GM19395 (cell line): Measurements from ENCODE around the gene SDK1.
"Not testable (repeated sequence)": the region's sequence is repeated elsewhere in the genome, so short reads cannot be mapped to it uniquely, and the experiment has no call there.

Source experiments
- ATAC-seq: cut with Tn5 transposase; IDR thresholded peaks from one replicate; pipeline ENCODE4 v1.9.1; 2021; ENCODE audit warnings: mild to moderate bottlenecking, moderate library complexity; ENCODE audit not compliant: unreplicated experiment

Gene SDK1

DNA sequence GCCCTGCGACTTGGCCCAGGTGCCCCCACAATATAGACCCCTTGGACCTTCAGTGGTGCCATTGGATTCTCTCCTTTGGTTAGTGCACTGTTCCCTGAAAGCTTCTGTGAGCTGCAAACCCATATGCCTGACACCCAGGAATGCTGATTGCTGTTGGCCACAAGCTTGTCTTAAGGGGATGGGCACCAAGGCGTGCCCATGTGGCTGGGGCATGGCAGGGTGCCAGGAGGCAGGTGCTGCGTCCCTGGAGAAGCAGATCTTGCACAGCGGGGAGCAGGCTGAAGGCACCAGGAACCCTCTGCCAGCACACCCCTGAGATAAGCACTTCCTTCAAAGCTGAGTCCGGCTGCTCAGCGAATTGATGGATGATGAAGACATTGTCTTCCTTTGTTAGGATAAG, 411.8 kb downstream of the SDK1 start:
- no peak for ATAC-seq

- ATAC-seq: no peak
Measured at GRCh38 chr7:3721422-3721821, 420.4 kb downstream of the SDK1 start.

GRCh38 chr7:3722396-3722922, 421.4 kb downstream of the SDK1 start:
- ATAC-seq: no peak

- ATAC-seq: no peak
Measured at GRCh38 chr7:3725155-3726059, 424.4 kb downstream of the SDK1 start.

- ATAC-seq: no peak
Measured at GRCh38 chr7:3730276-3730675, 429.2 kb downstream of the SDK1 start.

DNA sequence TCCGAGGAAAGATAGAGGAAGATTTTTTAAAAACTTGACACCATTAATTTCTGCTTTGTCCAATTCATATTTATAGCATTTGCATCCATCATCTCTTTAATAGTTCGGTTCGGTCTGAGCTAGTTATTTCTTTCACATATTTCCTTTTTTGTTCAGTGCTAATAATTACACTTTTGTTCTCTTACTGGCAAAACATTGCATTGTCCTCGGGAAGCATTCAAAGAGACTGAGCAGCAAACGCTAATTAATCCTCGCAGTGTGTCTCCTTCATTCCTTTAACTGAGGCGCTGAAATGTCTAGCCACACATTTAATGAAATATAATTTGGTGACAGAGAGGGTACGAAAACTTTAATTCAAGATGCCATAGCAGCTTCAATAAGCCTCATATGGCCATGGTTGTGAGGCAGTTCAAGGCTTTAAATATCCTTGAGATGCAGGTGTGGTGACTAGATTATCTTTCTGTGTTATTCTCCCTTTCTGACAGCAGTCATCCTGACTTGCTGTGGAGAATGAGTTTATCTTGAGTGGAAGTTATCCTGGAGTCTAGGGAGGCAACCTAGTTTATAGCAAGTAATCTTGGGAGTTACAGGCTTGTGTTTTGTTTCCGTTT, 431.4 kb downstream of the SDK1 start:
- ATAC-seq: no peak

GRCh38 chr7:3733541-3734140, 432.6 kb downstream of the SDK1 start:
- no peak for ATAC-seq

DNA sequence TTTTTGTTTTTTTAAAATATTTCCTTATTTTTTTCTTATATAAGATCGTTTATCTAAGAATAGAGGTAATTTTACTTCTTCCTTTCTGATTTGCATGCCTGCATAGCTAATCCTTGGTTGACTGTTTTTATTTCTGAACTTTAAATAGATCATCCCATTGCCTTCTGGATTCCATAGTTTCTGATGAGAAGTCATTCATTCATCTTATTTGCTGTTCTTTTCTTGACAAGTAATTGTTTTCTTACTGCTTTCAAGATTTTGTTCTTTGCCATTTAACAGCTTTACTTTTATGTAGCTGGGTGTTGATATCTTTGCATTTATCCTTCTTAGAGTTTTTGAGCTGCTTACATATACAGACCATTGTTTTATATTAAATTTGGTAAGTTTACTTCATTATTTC, 437.9 kb downstream of the SDK1 start:
- no peak for ATAC-seq

DNA sequence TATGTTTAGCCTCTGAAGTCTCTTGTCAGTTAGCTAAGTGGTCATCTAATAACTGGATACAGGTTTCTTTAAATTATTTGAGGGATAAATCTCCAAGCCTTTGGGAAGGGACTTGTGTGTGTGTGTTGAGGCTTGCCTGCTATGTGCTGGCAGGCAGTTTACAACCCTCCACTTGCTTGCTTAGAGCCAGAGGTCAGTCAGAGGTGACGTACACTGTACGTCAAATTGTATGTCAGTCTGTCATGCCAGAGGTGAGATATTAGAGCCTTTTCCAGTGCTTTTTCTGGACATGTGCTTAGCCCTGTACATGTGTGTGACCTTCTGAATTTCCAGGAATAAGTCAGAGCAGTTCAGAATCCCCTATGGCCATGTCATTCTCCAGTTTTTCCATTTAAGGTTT, 438.9 kb downstream of the SDK1 start:
- ATAC-seq: no peak

GRCh38 chr7:3747467-3747866, 446.4 kb downstream of the SDK1 start:
- no peak for ATAC-seq

GRCh38 chr7:3748389-3748788, 447.3 kb downstream of the SDK1 start:
- no peak for ATAC-seq

GRCh38 chr7:3753868-3754267, 452.8 kb downstream of the SDK1 start:
- no peak for ATAC-seq

GRCh38 chr7:3754493-3755341, 453.7 kb downstream of the SDK1 start:
- no peak for ATAC-seq

- ATAC-seq: not testable (repeated sequence)
Measured at GRCh38 chr7:3755778-3756453, 454.9 kb downstream of the SDK1 start.

- ATAC-seq: no peak
Measured at GRCh38 chr7:3757059-3757458, 456.0 kb downstream of the SDK1 start.

DNA sequence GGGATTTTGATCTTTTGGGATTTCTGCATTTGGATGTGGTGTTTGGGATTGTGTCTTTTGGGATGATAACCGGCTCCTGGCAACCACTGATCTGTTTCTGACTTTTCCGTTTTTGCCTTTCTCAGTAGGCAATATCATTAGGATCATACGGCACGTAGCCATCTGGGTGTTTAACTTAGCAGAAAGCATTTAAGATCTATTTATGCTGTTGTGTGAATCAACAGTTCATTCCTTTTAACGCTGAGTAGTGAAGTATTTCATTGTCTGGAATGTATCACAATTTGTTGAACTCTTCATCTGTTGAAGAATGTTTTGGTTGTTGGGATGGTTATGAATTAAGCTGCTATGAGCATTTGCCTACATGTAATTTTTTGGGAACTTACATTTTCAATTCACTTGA, 459.6 kb downstream of the SDK1 start:
- no peak for ATAC-seq

- ATAC-seq: no peak
Measured at GRCh38 chr7:3762146-3762831, 461.2 kb downstream of the SDK1 start.

DNA sequence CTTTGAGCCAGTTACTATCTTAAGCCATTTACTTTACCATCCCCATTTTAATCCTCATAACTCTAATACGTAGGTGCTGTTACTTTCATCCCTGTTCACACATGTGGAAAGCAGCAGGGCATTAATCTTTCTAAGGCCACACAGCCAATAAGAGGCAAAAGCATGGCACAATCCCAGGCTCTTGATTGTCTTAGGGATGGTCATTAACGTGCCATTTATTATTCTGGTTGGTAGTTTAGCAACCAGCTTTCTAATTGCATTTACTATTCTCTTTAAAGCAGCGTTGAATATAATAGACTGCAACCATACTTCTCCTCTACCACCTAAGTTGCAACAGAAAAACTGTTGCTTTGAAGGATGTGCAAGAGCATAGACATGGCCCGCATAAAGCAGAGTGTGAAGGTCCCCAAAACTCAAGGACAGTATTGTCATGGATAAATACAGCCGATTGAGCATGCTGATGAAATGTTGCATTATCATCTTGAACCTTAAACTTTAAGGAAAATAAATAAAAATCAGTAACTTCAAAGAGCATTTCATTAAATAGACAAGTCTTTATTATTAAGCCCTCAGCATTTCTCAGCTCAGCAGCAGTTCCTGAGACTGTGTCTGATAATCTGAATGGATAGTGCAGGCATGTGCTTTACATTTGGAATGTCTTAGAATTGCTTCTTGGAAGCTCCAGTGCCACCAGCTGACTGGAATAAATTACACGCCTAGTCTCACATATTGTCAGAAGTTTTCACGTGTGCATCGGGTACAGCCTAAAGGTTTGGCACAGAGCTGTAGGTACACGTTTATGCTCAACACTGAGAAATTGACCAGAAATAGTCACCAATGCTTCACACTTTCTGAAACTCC, 467.1 kb downstream of the SDK1 start:
- no peak for ATAC-seq

DNA sequence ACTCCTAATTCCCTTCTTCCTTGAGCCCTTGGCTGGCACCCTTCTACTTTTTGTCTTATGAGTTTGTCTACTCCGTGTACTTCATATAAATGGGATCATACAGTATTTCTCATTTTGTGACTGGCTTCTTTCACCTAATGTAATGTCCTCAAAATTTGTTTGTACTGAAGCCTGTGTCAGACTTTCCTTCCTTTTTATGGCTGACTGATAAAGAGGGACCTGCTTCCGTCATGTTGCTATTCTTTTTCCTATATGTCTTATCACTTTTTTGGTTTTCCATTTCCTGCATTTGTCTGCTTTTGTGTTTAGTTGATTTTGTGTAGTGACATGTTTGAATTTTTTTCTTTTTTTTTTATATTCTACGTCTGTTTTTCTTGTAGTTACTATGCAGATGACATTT, 470.9 kb downstream of the SDK1 start:
- ATAC-seq: no peak
